ENCODE measurements around the gene STRA6. TPM values are rescaled to one million over a fixed set of nuclear protein-coding genes. Genes with fewer than 3 reads are reported as not detected.
"Not testable (repeated sequence)": the region's sequence is repeated elsewhere in the genome, so short reads cannot be mapped to it uniquely, and the experiment has no call there.

The STRA6 gene
- total RNA-seq, 1 donor from 2014 or later, result not detected

DNA sequence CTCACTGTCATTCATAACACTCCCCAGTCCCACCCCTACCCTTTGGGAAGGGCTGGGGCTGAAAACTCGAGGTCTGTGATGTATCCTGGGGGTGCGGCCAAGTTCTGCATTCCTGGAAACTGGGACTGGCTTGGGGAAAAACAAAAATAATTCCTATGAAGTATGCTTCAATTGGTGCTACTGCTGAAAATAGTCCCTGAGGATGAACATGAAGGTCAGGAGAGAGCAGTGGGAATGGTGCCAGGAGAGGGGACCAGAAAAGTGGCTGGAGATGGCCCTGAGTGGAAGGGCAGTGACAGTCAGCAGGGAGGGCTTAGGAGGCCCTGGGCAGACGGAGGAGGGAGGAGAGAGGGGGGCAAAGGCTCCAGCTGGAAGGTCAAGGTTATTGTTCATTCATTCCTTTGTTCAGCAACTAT lies 33.9 kb downstream of the STRA6 start:
- Histone ChIP-seq H3K36me3 (no peaks in the 10 kb centered on the region), H3K4me1 (peaks cover 17% of the 10 kb centered on the region), H3K27me3 (no peaks in the 10 kb centered on the region), H3K27ac (no peak overlapping the region), H3K4me3 (no peak overlapping the region), H3K9me3 (no peaks in the 10 kb centered on the region)
- intact Hi-C loops (cut with DNase I), result no loop called here
- ATAC-seq (no peak), DNase-seq (no peak)
- TF ChIP-seq, protein P1, sequence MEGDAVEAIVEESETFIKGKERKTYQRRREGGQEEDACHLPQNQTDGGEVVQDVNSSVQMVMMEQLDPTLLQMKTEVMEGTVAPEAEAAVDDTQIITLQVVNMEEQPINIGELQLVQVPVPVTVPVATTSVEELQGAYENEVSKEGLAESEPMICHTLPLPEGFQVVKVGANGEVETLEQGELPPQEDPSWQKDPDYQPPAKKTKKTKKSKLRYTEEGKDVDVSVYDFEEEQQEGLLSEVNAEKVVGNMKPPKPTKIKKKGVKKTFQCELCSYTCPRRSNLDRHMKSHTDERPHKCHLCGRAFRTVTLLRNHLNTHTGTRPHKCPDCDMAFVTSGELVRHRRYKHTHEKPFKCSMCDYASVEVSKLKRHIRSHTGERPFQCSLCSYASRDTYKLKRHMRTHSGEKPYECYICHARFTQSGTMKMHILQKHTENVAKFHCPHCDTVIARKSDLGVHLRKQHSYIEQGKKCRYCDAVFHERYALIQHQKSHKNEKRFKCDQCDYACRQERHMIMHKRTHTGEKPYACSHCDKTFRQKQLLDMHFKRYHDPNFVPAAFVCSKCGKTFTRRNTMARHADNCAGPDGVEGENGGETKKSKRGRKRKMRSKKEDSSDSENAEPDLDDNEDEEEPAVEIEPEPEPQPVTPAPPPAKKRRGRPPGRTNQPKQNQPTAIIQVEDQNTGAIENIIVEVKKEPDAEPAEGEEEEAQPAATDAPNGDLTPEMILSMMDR (IDR thresholded peaks at IDR 0.05), result no peak

DNA sequence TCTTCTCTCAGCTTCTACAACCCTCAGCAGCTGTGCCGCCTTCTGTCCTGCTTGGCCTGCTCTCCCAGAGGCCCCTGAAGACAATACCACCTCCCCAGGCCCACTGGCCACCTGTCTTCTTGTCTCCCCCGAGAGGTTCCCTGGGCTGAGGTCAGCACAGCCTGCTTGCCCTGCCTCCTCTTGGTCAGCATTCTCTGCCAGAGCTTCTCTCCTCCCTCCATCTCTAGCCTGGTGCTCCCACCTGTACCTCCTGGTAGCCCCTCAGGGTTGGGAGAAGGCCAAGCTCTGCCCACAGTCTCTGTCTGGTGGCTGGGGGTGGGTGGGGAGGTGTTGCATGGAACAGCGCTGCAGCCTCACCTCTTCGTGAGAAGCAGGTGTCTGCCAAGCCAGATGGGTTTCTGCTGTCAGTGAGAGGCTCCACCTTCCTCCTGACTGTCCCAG lies 34.7 kb downstream of the STRA6 start:
- ATAC-seq (no peak), DNase-seq (peak; percentile 35)
- TF ChIP-seq, protein P1 (IDR thresholded peaks at IDR 0.05), result no peak
- no peaks in the 10 kb centered on the region for H3K27me3 ChIP-seq
- no peaks in the 10 kb centered on the region for H3K9me3 ChIP-seq
- no peak overlapping the region for H3K27ac ChIP-seq
- H3K4me1 ChIP-seq, result peaks cover 9% of the 10 kb centered on the region
- no peaks in the 10 kb centered on the region for H3K36me3 ChIP-seq
- intact Hi-C loops (cut with DNase I), result no loop called here
- no peak overlapping the region for H3K4me3 ChIP-seq

DNA sequence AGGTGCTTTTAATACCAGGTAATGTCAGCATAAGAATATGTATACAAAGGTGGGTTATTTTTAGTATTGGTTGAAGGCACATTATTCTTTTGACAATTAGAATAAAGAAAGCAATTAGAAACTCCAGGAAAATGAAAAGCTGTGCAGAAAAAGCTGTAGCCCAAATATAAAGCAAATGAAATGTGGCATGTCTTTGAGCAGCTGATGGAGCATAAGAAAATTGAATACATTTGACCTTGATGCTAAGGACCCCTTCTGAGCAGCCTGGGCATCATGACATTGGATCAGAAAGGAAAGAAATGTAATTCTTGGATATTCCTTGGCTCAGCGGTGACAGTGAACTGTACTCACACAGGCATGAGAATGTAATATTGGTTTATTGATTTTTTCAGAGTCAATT lies 37.1 kb downstream of the STRA6 start:
- H3K36me3 ChIP-seq, result no peaks in the 10 kb centered on the region
- ATAC-seq (no peak), DNase-seq (no peak)
- H3K9me3 ChIP-seq, result no peaks in the 10 kb centered on the region
- no peak overlapping the region for H3K27ac ChIP-seq
- no peaks in the 10 kb centered on the region for H3K27me3 ChIP-seq
- no peak overlapping the region for H3K4me3 ChIP-seq
- TF ChIP-seq, protein P1 (IDR thresholded peaks at IDR 0.05), result no peak
- intact Hi-C loops (cut with DNase I), result no loop called here
- H3K4me1 ChIP-seq, result peaks cover 4% of the 10 kb centered on the region

DNA sequence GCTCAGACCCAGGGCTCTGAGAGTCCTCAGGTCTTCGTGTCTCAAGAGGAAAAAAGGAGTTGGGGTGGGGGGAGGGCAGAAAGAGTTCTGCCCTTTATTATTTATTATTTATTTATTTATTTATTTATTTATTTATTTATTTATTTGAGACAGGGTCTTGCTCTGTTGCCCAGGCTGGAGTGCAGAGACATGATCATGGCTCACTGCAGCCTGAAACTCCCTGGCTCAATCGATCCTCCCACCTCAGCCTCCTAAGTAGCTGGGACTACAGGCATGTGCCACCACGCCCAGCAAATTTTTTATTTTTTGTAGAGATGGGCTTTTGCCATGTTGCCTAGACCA lies 40.4 kb downstream of the STRA6 start:
- DNase-seq; H3K4me3 ChIP-seq; intact Hi-C loops (cut with DNase I): not testable (repeated sequence)

DNA sequence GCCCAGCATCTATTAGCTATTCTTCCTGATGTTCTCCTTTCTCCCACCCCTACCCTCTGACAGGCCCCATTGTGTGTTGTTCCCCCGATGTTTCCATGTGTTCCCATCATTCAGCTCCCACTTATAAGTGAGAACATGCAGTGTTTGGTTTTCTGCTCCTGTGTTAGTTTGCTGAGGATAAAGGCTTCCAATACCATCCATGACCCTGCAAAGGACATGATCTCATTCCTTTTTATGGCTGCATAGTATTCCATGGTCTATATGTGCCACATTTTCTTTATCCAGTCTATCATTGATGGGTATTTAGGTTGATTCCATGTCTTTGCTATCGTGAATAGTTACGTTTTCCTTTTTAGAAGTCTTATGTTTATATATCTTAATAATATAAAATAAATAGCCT lies 42.2 kb downstream of the STRA6 start:
- H3K4me1 ChIP-seq; ATAC-seq; intact Hi-C loops (cut with DNase I); DNase-seq; H3K27me3 ChIP-seq; H3K9me3 ChIP-seq; H3K27ac ChIP-seq; H3K36me3 ChIP-seq; H3K4me3 ChIP-seq: not testable (repeated sequence)

More for the DNA sequence above, 40.4 kb downstream of the STRA6 start:
- H3K36me3 ChIP-seq, H3K27me3 ChIP-seq, H3K4me1 ChIP-seq, ATAC-seq, H3K9me3 ChIP-seq, H3K27ac ChIP-seq: not testable (repeated sequence)

DNA sequence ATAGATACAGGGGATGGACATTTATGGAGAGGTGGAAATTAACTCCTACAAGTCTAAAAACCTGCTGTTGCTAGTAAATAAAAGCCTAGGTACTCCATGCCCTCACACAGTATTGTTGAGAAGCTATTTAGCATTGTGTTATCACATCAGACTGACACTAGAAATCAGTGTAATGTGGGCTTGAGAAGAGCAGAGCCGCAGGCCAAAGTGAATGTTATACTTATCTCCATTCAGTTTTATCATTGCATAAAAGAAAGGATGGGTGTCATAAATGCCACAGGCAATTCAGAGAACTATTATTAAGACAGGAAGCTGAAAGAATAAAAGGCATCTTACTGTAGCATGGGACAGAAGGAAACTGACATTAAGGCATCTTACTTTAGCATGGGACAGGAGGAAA lies 42.8 kb downstream of the STRA6 start:
- Histone ChIP-seq H3K4me3 (no peak overlapping the region), H3K27ac (no peak overlapping the region), H3K9me3 (no peaks in the 10 kb centered on the region), H3K27me3 (no peaks in the 10 kb centered on the region), H3K4me1 (peaks cover 10% of the 10 kb centered on the region), H3K36me3 (no peaks in the 10 kb centered on the region)
- TF ChIP-seq, protein P1 (IDR thresholded peaks at IDR 0.05), result no peak
- ATAC-seq (no peak), DNase-seq (no peak)
- intact Hi-C loops (cut with DNase I), result no loop called here
